Heart right ventricle (tissue), 16 donors: ENCODE measurements around the gene SLC4A8. TPM values are rescaled to one million over a fixed set of nuclear protein-coding genes. Genes with fewer than 3 reads are reported as not detected.

Experiments
- ATAC-seq, 8 donors: fragments of 200-7000 bp; cut with Tn5 transposase; one replicate each; pipeline ENCODE4 v1.9.1; 2020; ENCODE audit warnings: mild to moderate bottlenecking in 8 of 8, moderate library complexity in 8 of 8, moderate number of reproducible peaks in 1 of 8
- DNase-seq, 2 donors: peaks; one replicate each; pipeline ENCODE4 v3.0.0-alpha.2; 2020
- H3K27ac ChIP-seq, 10 donors: fragments of 200-600 bp; sonication (generic) in 2 of 10; one replicate each; pipeline versions ENCODE4 v1.5.0 to v1.8.0; 2020 to 2022; ENCODE audit warnings: mild to moderate bottlenecking in 3 of 10
- H3K27me3 ChIP-seq, 7 donors: fragments of 200-600 bp; one replicate each; pipeline ENCODE4 v1.8.0; 2021 to 2022; ENCODE audit warnings: mild to moderate bottlenecking in 2 of 7
- H3K36me3 ChIP-seq, 9 donors: fragments of 200-600 bp; sonication (generic) in 1 of 9; one replicate each; pipeline versions ENCODE4 v1.5.0 to v1.8.0; 2020 to 2022; ENCODE audit warnings: mild to moderate bottlenecking in 2 of 9
- H3K4me1 ChIP-seq, 9 donors: fragments of 200-600 bp; sonication (generic) in 1 of 9; one replicate each; pipeline versions ENCODE4 v1.5.0 to v1.8.0; 2020 to 2022; ENCODE audit warnings: mild to moderate bottlenecking in 4 of 9
- H3K4me3 ChIP-seq, 10 donors: fragments of 200-600 bp; sonication (generic) in 2 of 10; one replicate each; pipeline versions ENCODE4 v1.5.0 to v1.8.0; 2020 to 2022; ENCODE audit warnings: mild to moderate bottlenecking in 7 of 10, moderate library complexity in 2 of 10
- H3K9me3 ChIP-seq, 11 donors: fragments of 200-600 bp in 10 of 11; sonication (generic) in 2 of 11; one replicate each; pipeline versions ENCODE4 v1.5.0 to v1.8.0; 2013 to 2022; ENCODE audit warnings: mild to moderate bottlenecking in 2 of 11, control low read depth in 1 of 11, moderate library complexity in 1 of 11
- CTCF ChIP-seq, 9 donors: fragments of 200-600 bp; sonication (generic) in 2 of 9; IDR thresholded peaks; one replicate each; pipeline versions ENCODE4 v1.5.0 to v1.8.0; 2021 to 2022; ENCODE audit warnings: antibody characterized with exemption in 9 of 9, mild to moderate bottlenecking in 5 of 9, moderate library complexity in 1 of 9
- WGBS, 2 donors: extraction: QIAGEN DNeasy Blood & Tissue Kit; methylation state at CpG; one replicate each; pipeline ENCODE4 v1.1.7; 2013; ENCODE audit warnings: inconsistent platforms in 1 of 2; 5-methylcytosine and 5-hydroxymethylcytosine counted together
- intact Hi-C, 10 donors: fragments of 100-400 bp; cut with DNase I; formaldehyde crosslinking; loops; one replicate each; pipeline versions ENCODE4 v1.11.1 to v1.14.2; 2022
- polyA plus RNA-seq, 2 donors: library from polyadenylated mRNA; stranded (reverse); fragments of 200-250 nt; gene quantifications; one replicate each; pipeline ENCODE4 v1.2.3, GENCODE V29; 2013
- total RNA-seq, 10 donors: library from RNA; stranded (reverse); fragmentation: NEBNext Ultra II Directional in 3 of 10; extraction: Animal tissue kit (Norgen Biotek cat#: 25700) in 3 of 10; gene quantifications; one replicate each; pipeline versions ENCODE4 v1.2.1 to v1.2.4, GENCODE V29; 2021 to 2023
- donor health status: Arrhythmogenic right ventricular cardiomyopathy.
- donor health status: ischemic (EF 13 %, LVEDD 7.1; RV severe dilation, severe dysfunction).
- donor health status: healthy with polysubstance abuse.
- donor health status: DM: no; HTN: yes; CAD: no.
- donor health status: DM: no; HTN: no; CAD: no.
- donor health status: ischemic (EF 25% LVEDD 6.9; RV normal size, moderate dysfunction).
- donor health status: ischemic (EF 25% LVEDD 5.7; RV mildly dilated, moderate dysfunction).
- donor health status: healthy.
- donor health status: DM: yes; HTN: yes; CAD: no.
- donor health status: Ischemic cardiomyopathy.
- donor health status: ischemic (EF 35%, LVEDD 5.7; RV mildly dilated, moderate dysfunction).
- donor health status: nonischemic (EF 11% LVEDD 7.7; RV severe dilation, severe dysfunction).
- donor health status: DM: yes; HTN: yes; CAD: no.
- donor health status: PGD.
- donor health status: ischemic (EF 29% LVEDD 5.4; RV normal size, mild dysfunction).
- donor health status: nonischemic (EF 23%, LVEDD 6.1; RV moderate dilation, normal function).

Gene SLC4A8
- total and polyA plus RNA-seq, 12 donors, result 0.12 to 1.8 (median 0.58) TPM

- 82 to 83% methylated on average over 5 of the region's 5 CpGs for WGBS, 2 donors
Measured at GRCh38 chr12:51406859-51407258, 17.8 kb upstream of the SLC4A8 start.

GRCh38 chr12:51407604-51408003 is 17.0 kb upstream of the SLC4A8 start:
- Histone ChIP-seq H3K4me3 (no peak overlapping the region), H3K27ac (no peak overlapping the region), H3K36me3 (no peaks in the 10 kb centered on the region), H3K4me1 (peaks cover 0 to 14% (median 0%) of the 10 kb centered on the region in 9 donors), H3K27me3 (peaks cover 0 to under 1% (median 0%) of the 10 kb centered on the region in 7 donors), H3K9me3 (no peaks in the 10 kb centered on the region)
- ATAC-seq (no peak), DNase-seq (no peak)
- intact Hi-C loops, result no loop called here
- no peak for TF ChIP-seq CTCF (IDR thresholded peaks at IDR 0.05)
- 66 to 71% methylated on average over 4 of the region's 4 CpGs for WGBS, 2 donors

More at GRCh38 chr12:51406859-51407258, 17.8 kb upstream of the SLC4A8 start:
- Histone ChIP-seq H3K27ac (no peak overlapping the region), H3K9me3 (no peaks in the 10 kb centered on the region), H3K27me3 (peaks cover 0 to 8% (median 0%) of the 10 kb centered on the region in 7 donors), H3K4me1 (peaks cover 0 to 14% (median 0%) of the 10 kb centered on the region in 9 donors), H3K4me3 (no peak overlapping the region), H3K36me3 (no peaks in the 10 kb centered on the region)
- TF ChIP-seq CTCF (IDR thresholded peaks at IDR 0.05), result no peak
- no peak for DNase-seq
- no peak for ATAC-seq
- intact Hi-C loops, result no loop called here

- H3K4me3 ChIP-seq, result no peak overlapping the region
- no peak for ATAC-seq
- no peak for TF ChIP-seq CTCF (IDR thresholded peaks at IDR 0.05)
- peaks cover 0 to under 1% (median 0%) of the 10 kb centered on the region in 9 donors for H3K4me1 ChIP-seq
- DNase-seq, result no peak
- no peaks in the 10 kb centered on the region for H3K9me3 ChIP-seq
- 43 to 50% methylated on average over 8 of the region's 8 CpGs for WGBS, 2 donors
- no peaks in the 10 kb centered on the region for H3K36me3 ChIP-seq
- intact Hi-C loops, result no loop called here
- H3K27ac ChIP-seq, result no peak overlapping the region
- H3K27me3 ChIP-seq, result peaks cover 0 to 10% (median 0%) of the 10 kb centered on the region in 7 donors
Measured at GRCh38 chr12:51409846-51410245, 14.8 kb upstream of the SLC4A8 start.

- TF ChIP-seq CTCF (IDR thresholded peaks at IDR 0.05), result no peak
- no peak for DNase-seq
- Histone ChIP-seq H3K4me1 (no peaks in the 10 kb centered on the region), H3K27me3 (peaks cover 0 to 22% (median 5%) of the 10 kb centered on the region in 7 donors), H3K9me3 (no peaks in the 10 kb centered on the region), H3K27ac (no peak overlapping the region), H3K36me3 (no peaks in the 10 kb centered on the region), H3K4me3 (no peak overlapping the region)
- no peak for ATAC-seq
- intact Hi-C loops, result no loop called here
Measured at GRCh38 chr12:51413149-51413548, 11.5 kb upstream of the SLC4A8 start.
